Left ventricle myocardium superior (tissue), 1 donor: ENCODE measurements around the gene AGAP1. TPM values are rescaled to one million over a fixed set of nuclear protein-coding genes. Genes with fewer than 3 reads are reported as not detected.
A peak's percentile ranks its signal among the peaks of the same experiment; 100 is the strongest.

ENCODE experiments used
- ATAC-seq: fragments of 200-7000 bp; cut with Tn5 transposase; one replicate; pipeline ENCODE4 v1.9.1; 2020; ENCODE audit warnings: mild to moderate bottlenecking, moderate library complexity
- DNase-seq: peaks from one replicate; pipeline ENCODE4 v3.0.0-alpha.2; 2020
- intact Hi-C: fragments of 100-400 bp; cut with micrococcal nuclease; formaldehyde crosslinking; loops from one replicate; pipeline ENCODE4 v1.11.0; 2022
- total RNA-seq: library from RNA; stranded (reverse); fragmentation: NEBNext Ultra II Directional; extraction: Animal tissue kit (Norgen Biotek cat#: 25700); gene quantifications from one replicate; pipeline ENCODE4 v1.2.1, GENCODE V29; 2021
- donor health status: DM: no; HTN: yes; CAD: no; lungs with severe emphysema.

The AGAP1 gene
- total RNA-seq, 1 donor from 2014 or later, result 22.3 TPM

DNA sequence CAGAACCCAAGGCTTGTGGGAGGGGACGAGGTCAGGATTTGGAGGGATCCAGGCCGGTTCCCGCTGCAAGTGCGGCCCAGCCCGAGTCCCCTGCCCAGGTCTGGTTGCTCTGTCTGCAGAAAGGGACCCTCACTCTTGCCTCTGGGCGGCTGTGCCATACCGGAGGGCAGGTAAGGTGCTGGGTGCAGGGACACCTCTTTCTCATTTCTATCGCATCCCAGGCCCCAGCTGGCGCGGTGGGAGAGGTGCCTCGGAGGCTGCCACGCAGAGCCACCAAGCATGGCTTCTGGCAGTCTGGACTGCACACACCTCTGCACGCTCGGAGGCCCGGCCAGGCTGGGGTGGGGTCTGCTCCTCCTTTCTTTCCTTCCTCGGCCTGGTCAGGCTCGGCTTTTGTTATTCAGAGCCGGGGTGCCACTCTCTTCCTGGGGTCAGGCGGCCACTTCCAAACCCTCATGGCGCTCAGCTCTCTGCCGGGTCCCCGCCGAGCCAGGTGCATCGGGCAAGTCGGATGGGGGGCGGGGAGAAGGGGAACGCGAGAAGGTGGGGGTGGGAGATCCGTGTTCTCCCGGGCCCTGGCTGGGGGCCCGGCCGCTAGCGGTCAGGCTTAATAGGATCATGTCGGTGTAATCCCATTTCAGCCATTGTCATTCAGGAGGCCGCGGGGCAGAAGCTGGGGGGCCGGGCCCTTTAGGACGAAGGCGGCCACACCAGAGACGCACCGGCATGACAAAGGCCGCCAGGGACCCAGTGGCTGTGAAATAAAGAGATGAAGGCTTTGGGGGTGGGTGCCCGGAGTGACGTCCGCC lies 665.3 kb downstream of the AGAP1 start:
- intact Hi-C loops, result no loop called here
- no peak for DNase-seq

GRCh38 chr2:236159778-236160170 lies 665.9 kb downstream of the AGAP1 start:
- ATAC-seq (no peak), DNase-seq (no peak)
- intact Hi-C loops, result no loop called here

More for the DNA sequence above, 665.3 kb downstream of the AGAP1 start:
- ATAC-seq, result no peak

DNA sequence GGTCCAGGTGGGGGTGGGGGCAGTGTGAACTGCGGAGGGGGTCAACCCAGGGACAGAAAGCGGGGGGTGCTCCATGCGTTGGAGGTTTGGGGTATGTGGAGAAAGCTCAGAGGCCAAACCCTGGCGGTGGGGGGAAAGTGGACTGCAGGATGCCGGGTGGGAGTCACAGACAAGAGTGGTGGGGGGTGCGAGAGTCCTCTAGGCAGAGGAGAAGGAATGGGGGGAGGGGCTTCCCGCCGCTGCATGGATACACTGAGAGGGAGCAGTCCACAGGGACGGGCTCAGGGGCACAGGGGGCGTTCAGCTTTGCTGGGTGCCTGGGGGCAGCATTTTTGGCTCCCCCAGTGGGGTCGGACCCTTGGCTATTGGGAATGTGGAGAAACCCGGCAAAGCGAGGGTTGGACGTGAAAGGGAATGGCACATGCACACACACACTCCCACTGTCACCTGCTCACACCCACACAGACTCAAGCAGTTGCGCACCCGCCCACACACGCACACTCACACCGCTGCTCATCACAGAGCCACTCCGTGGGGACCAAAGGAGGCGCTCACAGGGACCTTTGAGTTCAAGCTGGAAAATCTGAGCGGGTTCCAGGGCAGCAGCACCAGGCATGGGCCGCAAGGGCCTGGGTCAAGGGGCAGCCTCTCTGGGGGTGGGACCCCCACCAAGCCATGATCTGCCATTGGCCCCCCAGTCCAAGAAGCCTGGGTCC lies 666.7 kb downstream of the AGAP1 start:
- intact Hi-C loops, result no loop called here
- ATAC-seq, result no peak

GRCh38 chr2:236161082-236161462 lies 667.2 kb downstream of the AGAP1 start:
- DNase-seq (no peak), ATAC-seq (no peak)

More for the DNA sequence above, 666.7 kb downstream of the AGAP1 start:
- no peak for DNase-seq

GRCh38 chr2:236161531-236161930 lies 667.7 kb downstream of the AGAP1 start:
- no peak for DNase-seq

More at GRCh38 chr2:236161082-236161462, 667.2 kb downstream of the AGAP1 start:
- intact Hi-C loops, result no loop called here

GRCh38 chr2:236162031-236162845 lies 668.4 kb downstream of the AGAP1 start:
- ATAC-seq, result no peak
- intact Hi-C loops, result no loop called here
- no peak for DNase-seq

More at GRCh38 chr2:236161531-236161930, 667.7 kb downstream of the AGAP1 start:
- intact Hi-C loops, result no loop called here
- ATAC-seq, result no peak

DNA sequence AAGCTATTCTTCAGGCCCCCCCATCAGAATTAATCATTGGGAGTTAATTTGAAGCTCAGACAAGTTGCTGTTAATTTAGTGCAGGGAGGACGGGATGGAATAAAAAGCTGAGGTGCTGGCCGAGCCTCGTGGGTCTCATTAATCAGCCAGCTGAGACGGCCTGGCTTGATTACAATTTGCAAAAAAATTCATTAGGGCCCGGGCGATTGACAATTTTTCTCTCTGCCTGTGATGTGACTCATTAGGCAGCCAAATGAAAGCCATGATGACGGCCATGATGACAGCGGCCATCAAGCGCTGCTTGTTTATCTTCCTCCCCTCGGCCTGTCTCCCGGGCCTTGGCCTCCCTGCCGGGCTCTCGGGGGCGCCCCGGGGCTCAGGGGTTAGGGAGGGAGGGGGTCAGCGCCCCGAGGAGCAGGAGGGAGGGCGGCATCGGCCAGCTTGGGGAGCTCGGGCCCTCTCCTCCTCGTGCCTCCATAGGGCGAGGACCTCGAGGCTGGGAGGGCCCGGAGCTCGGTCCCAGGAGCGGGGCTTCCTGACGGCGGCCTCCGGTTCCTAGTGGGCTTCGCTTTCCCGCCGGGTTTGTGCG lies 669.1 kb downstream of the AGAP1 start:
- DNase-seq (no peak), ATAC-seq (no peak)
- intact Hi-C loops, result no loop called here

GRCh38 chr2:236163471-236164200 lies 669.8 kb downstream of the AGAP1 start:
- intact Hi-C loops, result no loop called here
- DNase-seq (no peak), ATAC-seq (no peak)

DNA sequence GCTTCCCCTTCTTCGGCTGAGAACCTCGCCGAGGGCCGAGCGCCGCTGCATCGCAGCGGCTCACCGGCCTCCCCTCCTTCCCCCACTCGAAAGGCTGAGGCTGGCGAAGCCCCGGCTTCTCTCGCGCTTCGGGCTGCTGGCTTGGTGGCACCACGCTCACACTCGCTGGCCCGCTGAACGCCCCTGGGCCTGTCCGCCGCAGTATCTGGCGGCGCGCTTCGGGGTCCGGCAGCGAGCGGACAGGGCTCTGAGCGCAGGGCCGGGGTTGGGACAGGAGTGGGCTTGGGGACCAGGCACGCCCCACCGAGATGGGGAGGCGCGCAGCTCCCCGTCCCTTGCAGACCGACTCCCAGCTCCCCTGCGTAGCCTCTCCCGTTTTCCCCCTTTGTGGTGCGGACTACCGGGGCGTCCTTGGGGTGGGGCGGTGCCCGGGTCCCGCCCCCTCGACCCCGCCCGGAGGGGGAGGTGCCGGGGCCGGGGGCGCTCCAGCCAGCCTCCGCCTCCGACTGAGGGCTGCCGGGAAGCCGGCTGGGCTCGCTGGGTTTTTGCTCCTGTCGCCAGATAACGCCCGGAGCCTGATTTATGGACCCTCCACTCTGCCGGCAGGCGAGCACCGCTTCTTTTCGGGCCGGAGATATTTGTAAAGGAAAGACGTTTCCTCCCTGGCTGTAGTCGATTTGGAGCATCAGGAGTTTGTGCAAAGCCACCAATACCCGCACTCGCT lies 670.5 kb downstream of the AGAP1 start:
- DNase-seq (no peak), ATAC-seq (peak; percentile 29)
- intact Hi-C loops, result no loop called here

DNA sequence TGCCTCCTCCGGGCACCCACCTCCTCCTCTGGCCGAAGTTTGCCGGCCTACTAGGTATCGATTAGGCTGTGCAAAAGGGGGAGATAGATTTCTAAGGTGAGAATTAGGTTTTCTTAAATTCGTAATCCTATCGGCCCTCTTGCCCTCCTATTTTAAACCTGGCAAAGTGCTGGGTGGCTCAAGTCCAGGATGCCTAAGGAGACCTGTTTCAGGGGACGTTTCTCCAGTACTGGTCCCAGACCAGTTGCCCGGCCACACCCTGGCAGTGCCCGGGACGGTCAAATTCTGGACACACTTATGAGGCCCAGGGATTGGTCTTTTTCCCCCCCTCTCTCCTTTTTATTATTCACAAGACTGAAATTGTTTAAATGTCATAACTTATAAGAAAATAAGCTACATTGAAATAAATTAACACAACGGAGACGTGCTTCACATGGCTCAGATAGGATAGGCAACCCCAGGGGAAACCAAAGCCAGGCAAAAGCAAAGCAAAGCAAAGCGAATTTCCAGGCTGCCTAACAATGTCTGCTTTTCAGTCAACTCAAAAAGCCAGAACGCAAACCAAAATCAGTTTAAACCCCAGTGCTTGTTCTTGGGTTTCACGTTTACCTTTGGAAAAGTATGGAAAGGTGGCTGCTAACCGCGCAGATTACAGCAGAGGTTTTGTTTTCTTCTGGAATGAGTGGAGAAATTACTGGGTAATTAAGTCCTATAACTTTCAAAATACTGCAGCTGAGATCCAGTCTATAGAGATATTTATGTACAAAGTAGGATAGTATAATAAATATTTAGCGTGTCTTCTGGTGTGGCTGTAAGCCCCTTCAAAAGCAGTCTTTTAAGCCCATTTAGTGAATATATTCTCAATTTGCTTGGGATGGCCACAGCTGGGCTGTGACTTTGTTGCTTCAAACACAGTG lies 671.3 kb downstream of the AGAP1 start:
- intact Hi-C loops, result no loop called here
- DNase-seq, result no peak
- no peak for ATAC-seq

DNA sequence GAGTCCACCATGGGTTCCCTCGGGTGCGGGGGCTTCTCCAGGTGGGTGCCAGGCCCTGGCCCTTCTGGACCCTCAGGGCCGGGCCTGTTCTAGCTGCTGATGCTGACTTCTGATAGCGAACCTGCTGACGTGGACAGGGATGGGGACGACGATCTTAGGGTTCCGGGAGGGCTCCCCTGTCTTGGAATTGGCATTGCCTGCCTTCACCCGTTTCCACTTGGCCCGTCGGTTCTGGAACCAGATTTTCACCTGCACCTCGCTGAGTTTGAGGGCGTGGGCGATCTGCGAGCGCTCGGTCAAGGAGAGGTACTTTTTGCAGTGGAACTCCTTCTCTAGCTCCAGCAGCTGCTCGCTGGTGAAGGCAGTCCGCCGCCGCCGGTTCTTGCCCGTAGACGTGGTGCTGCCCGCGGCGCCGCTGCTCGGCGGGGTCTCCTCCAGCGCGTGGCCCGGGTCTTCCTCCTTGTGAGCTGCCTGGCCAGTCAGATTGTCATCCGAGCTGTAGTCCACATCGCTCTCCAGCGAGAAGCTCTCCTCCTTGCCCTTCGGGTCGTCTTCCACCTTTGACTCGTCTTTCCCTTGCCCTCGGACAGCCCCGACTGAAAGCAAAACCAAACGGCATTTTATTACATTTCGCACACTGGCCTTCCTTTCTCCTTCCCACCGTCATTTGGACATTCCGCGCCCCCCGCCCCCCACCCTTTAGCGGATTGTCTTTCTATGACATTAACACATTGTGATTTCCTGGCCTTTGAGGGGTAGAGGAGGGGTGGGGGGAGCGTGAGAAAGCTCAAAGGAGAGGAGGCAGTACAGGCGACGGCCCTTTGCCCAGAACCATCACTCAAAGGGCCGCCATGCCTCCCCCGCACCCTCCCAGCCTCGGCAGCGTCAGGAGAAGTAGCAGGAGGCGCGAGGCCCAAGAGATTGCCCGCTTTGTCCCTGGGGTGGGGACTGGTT lies 672.3 kb downstream of the AGAP1 start:
- DNase-seq, result no peak
- intact Hi-C loops, result no loop called here
- no peak for ATAC-seq

- ATAC-seq (no peak), DNase-seq (no peak)
- intact Hi-C loops, result no loop called here
These were observed 673.0 kb downstream of the AGAP1 start for GRCh38 chr2:236166796-236167296.

GRCh38 chr2:236167297-236168109 lies 673.7 kb downstream of the AGAP1 start:
- peak; percentile 61 for DNase-seq
- peak; percentile 75 for ATAC-seq

DNA sequence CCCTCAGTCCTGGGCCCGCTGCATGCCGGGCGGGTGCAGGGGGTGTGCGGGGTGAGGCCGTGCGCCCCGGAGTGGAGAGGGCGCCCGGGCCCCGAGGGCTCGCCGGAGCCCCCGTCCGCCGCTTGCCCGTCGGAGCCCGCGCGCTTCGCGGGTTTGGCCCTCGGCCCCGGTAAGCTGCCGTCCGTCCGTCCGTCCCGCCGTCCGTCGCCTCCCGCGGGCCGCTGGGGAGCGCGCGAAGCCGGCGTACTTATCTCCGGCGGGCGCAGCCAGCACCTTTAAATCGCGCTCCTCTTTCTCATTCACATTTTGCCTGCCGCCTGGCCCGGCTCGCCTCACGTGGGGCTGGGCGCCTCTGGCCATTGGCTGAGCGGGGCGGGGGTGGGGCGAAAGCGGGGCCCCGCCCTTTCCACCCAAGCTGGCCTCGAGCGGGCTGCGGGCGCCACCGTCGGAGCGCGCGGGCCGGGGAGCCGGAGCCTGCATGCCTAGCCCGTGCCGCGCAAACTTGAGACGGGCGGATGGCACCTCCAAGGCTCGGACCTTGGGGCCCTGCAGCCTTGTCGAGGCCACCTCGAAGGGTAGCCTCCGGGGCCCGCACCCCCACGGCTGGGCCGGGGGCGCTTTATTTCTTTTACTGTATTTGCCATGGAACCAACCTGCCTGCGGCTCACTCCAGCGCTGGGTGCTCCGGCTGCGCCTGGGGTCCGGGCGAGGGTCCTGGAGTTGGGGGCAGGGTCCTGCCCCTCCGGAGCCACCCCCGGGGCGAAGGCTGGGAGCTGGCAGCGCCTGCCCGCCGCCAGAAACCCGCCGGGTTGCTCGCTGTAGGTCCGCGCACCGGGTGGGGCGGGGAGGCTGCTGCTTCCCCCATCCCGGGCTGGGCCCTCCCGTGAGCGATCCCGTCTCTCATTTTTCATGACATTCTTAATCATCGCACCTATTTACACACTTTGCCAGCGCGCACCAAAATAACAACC lies 674.6 kb downstream of the AGAP1 start, which contains the start of gene GBX2:
GBX2 (minus strand) TSS at position 277 of the 971 bp plus-strand sequence. CDS start 415 bp downstream, outside the sequence.
- DNase-seq, result peak; percentile 62
- intact Hi-C loops, result no loop called here
- peak; percentile 41 for ATAC-seq

More at GRCh38 chr2:236167297-236168109, 673.7 kb downstream of the AGAP1 start:
- intact Hi-C loops, result no loop called here
